CD14-positive monocyte (primary cell): Measurements from ENCODE around the gene ATXN1. TPM values are rescaled to one million over a fixed set of nuclear protein-coding genes. Genes with fewer than 3 reads are reported as not detected.

Experiments used
- DNase-seq, 3 donors: peaks; one replicate each; pipeline ENCODE4 v3.0.0-alpha.2; 2011 to 2022
- H2AFZ ChIP-seq: 2 replicates; pipeline ENCODE4 v1.6.0; 2012; ENCODE audit warnings: mild to moderate bottlenecking, low read depth, low read length, inconsistent platforms; ENCODE audit not compliant: insufficient read depth, poor library complexity, severe bottlenecking
- H3K27ac ChIP-seq, 2 donors: 1 replicate in 1 of 2; 2 replicates in 1 of 2; pipeline ENCODE4 v1.5.1; 2012 to 2013; ENCODE audit warnings: low read length in 2 of 2, control low read depth in 1 of 2, inconsistent platforms in 1 of 2, low read depth in 1 of 2, mild to moderate bottlenecking in 1 of 2
- H3K27me3 ChIP-seq, 2 donors: one replicate each; pipeline versions ENCODE4 v1.6.0 to v1.6.1; 2011 to 2013; ENCODE audit warnings: low read length in 2 of 2; ENCODE audit not compliant: control insufficient read depth in 2 of 2, insufficient read depth in 2 of 2
- H3K36me3 ChIP-seq, 2 donors: replicated peaks in 1 of 2; 1 replicate in 1 of 2; 2 replicates in 1 of 2; pipeline versions ENCODE4 v1.5.1 to v1.6.1; 2012 to 2013; ENCODE audit warnings: low read length in 2 of 2, control low read depth in 1 of 2, inconsistent platforms in 1 of 2, mild to moderate bottlenecking in 1 of 2; ENCODE audit not compliant: insufficient read depth in 2 of 2, control insufficient read depth in 1 of 2
- H3K4me1 ChIP-seq, 2 donors: 1 replicate in 1 of 2; 2 replicates in 1 of 2; pipeline versions ENCODE4 v1.5.1 to v1.6.1; 2012 to 2013; ENCODE audit warnings: low read length in 2 of 2, control low read depth in 1 of 2, inconsistent platforms in 1 of 2, mild to moderate bottlenecking in 1 of 2, moderate library complexity in 1 of 2; ENCODE audit not compliant: insufficient read depth in 2 of 2, control insufficient read depth in 1 of 2
- H3K4me2 ChIP-seq: replicated peaks from 2 replicates; pipeline ENCODE3; 2012; ENCODE audit warnings: low read length, moderate library complexity, mild to moderate bottlenecking; ENCODE audit not compliant: poor library complexity, severe bottlenecking; ENCODE audit errors: extremely low read depth
- H3K4me3 ChIP-seq, 3 experiments: fragments of 200-600 bp in 1 of 3; sonication (generic) in 1 of 3; replicated peaks in 1 of 3; 1 replicate in 2 of 3; 2 replicates in 1 of 3; pipeline ENCODE4 v1.5.1; 2011 to 2013; ENCODE audit warnings: low read length in 3 of 3, mild to moderate bottlenecking in 3 of 3, control low read depth in 2 of 3, low read depth in 2 of 3, inconsistent platforms in 1 of 3, moderate library complexity in 1 of 3
- H3K79me2 ChIP-seq: 2 replicates; pipeline ENCODE4 v1.6.0; 2012; ENCODE audit warnings: mild to moderate bottlenecking, control low read depth, inconsistent platforms, low read length, moderate library complexity; ENCODE audit not compliant: insufficient read depth
- H3K9ac ChIP-seq: 2 replicates; pipeline ENCODE4 v1.6.0; 2017; ENCODE audit warnings: low read length, mild to moderate bottlenecking; ENCODE audit not compliant: insufficient read depth, poor library complexity, severe bottlenecking
- H3K9me3 ChIP-seq, 2 donors: replicated peaks in 1 of 2; 1 replicate in 1 of 2; 2 replicates in 1 of 2; pipeline versions ENCODE4 v1.5.1 to v1.6.1; 2012 to 2013; ENCODE audit warnings: low read length in 2 of 2, control low read depth in 1 of 2; ENCODE audit not compliant: control insufficient read depth in 1 of 2, insufficient read depth in 1 of 2
- H4K20me1 ChIP-seq: 2 replicates; pipeline ENCODE4 v1.6.0; 2012; ENCODE audit warnings: mild to moderate bottlenecking, low read length, control low read depth, moderate library complexity; ENCODE audit not compliant: insufficient read depth
- H3K27ac Mint-ChIP-seq, 7 donors: one replicate each; pipeline ENCODE4 v1.8.0; 2020; ENCODE audit warnings: mild to moderate bottlenecking in 7 of 7, mixed read lengths in 7 of 7, moderate library complexity in 6 of 7, inconsistent platforms in 2 of 7
- H3K27me3 Mint-ChIP-seq, 3 donors: one replicate each; pipeline ENCODE4 v1.8.0; 2021 to 2022; ENCODE audit warnings: low read depth in 3 of 3, mild to moderate bottlenecking in 3 of 3, mixed read lengths in 3 of 3, moderate library complexity in 3 of 3, inconsistent platforms in 1 of 3
- H3K36me3 Mint-ChIP-seq, 2 donors: one replicate each; pipeline ENCODE4 v1.8.0; 2020; ENCODE audit warnings: mixed read lengths in 2 of 2, inconsistent platforms in 1 of 2, mild to moderate bottlenecking in 1 of 2
- H3K4me1 Mint-ChIP-seq: one replicate; pipeline ENCODE4 v1.8.0; 2020; ENCODE audit warnings: mild to moderate bottlenecking, mixed read lengths
- H3K4me3 Mint-ChIP-seq, 2 donors: one replicate each; pipeline ENCODE4 v1.8.0; 2020; ENCODE audit warnings: mild to moderate bottlenecking in 2 of 2, mixed read lengths in 2 of 2, moderate library complexity in 1 of 2
- H3K9me3 Mint-ChIP-seq, 7 donors: one replicate each; pipeline ENCODE4 v1.8.0; 2020 to 2022; ENCODE audit warnings: mixed read lengths in 7 of 7, mild to moderate bottlenecking in 6 of 7, moderate library complexity in 6 of 7, inconsistent platforms in 2 of 7
- WGBS: methylation state at CpG from one replicate; pipeline ENCODE4 v1.1.5; 2013; ENCODE audit warnings: missing lambda C conversion rate; ENCODE audit not compliant: insufficient coverage; 5-methylcytosine and 5-hydroxymethylcytosine counted together
- intact Hi-C, 2 donors: fragments of 100-400 bp; cut with micrococcal nuclease; formaldehyde crosslinking; loops; one replicate each; pipeline versions ENCODE4 v1.15.0 to v1.15.1; 2023
- polyA plus RNA-seq, 3 donors: library from polyadenylated mRNA; depleted of rRNA in 1 of 3; unstranded in 2 of 3; stranded (reverse) in 1 of 3; fragments of 300-500 nt in 2 of 3; fragments of >200 nt in 1 of 3; fragmentation: Illumina TruSeq in 2 of 3; gene quantifications; 1 replicate in 2 of 3; 2 replicates in 1 of 3; pipeline ENCODE4 v1.2.3, GENCODE V29; 2012 to 2021
- TF ChIP-seq, protein P1 (sequence below): fragments of 200-600 bp; IDR thresholded peaks from one replicate; pipeline ENCODE4 v1.8.0; 2022; ENCODE audit warnings: antibody characterized with exemption, mild to moderate bottlenecking

Gene ATXN1
- polyA plus RNA-seq, 3 donors, result 8.8 to 19.1 (median 10.9) TPM

DNA sequence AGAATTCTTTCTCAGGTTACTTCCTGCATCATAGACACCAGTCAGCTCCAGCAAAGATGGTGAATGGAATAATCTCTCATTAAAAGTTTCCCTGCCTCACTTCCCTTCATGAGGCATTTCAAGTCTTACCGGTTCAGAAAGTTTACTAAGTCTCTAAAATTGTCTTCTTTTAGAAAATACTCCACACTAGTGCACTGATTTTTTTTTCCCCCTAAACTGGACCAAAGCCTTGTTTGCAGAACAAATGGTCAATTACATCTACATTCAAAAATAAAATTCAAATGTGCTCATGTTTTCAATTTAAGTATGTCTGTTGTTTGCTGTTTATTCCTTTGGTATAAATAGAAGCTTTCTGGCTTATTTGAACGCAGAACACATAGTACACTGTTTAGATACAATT lies 411.7 kb downstream of the ATXN1 start:
- H3K4me3 Mint-ChIP-seq, result no peak overlapping the region
- H3K9me3 Mint-ChIP-seq, result peaks cover 0 to 3% (median 0%) of the 10 kb centered on the region in 7 donors
- no peak overlapping the region for H3K27ac Mint-ChIP-seq
- peaks cover 0 to 2% (median 0%) of the 10 kb centered on the region in 3 donors for H3K27me3 Mint-ChIP-seq
- no peak overlapping the region for H3K9ac ChIP-seq
- peaks cover 0 to 2% of the 10 kb centered on the region in 2 donors for H3K36me3 ChIP-seq
- H3K79me2 ChIP-seq, result no peaks in the 10 kb centered on the region
- no peaks in the 10 kb centered on the region for H3K4me1 ChIP-seq
- no peak overlapping the region for H2AFZ ChIP-seq
- peaks cover 7% of the 10 kb centered on the region for H4K20me1 ChIP-seq
- peaks cover 6 to 19% of the 10 kb centered on the region in 2 donors for H3K36me3 Mint-ChIP-seq
- no peak for DNase-seq
- no peak overlapping the region for H3K4me3 ChIP-seq
- no peak overlapping the region for H3K27ac ChIP-seq
- intact Hi-C loops, result no loop called here
- TF ChIP-seq, protein P1, sequence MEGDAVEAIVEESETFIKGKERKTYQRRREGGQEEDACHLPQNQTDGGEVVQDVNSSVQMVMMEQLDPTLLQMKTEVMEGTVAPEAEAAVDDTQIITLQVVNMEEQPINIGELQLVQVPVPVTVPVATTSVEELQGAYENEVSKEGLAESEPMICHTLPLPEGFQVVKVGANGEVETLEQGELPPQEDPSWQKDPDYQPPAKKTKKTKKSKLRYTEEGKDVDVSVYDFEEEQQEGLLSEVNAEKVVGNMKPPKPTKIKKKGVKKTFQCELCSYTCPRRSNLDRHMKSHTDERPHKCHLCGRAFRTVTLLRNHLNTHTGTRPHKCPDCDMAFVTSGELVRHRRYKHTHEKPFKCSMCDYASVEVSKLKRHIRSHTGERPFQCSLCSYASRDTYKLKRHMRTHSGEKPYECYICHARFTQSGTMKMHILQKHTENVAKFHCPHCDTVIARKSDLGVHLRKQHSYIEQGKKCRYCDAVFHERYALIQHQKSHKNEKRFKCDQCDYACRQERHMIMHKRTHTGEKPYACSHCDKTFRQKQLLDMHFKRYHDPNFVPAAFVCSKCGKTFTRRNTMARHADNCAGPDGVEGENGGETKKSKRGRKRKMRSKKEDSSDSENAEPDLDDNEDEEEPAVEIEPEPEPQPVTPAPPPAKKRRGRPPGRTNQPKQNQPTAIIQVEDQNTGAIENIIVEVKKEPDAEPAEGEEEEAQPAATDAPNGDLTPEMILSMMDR, result no peak
- H3K4me1 Mint-ChIP-seq, result peaks cover 2% of the 10 kb centered on the region
- 100% methylated on average over 1 of the region's 2 CpGs for WGBS
- no peaks in the 10 kb centered on the region for H3K9me3 ChIP-seq
- no peak overlapping the region for H3K4me2 ChIP-seq
- H3K27me3 ChIP-seq, result no peaks in the 10 kb centered on the region

DNA sequence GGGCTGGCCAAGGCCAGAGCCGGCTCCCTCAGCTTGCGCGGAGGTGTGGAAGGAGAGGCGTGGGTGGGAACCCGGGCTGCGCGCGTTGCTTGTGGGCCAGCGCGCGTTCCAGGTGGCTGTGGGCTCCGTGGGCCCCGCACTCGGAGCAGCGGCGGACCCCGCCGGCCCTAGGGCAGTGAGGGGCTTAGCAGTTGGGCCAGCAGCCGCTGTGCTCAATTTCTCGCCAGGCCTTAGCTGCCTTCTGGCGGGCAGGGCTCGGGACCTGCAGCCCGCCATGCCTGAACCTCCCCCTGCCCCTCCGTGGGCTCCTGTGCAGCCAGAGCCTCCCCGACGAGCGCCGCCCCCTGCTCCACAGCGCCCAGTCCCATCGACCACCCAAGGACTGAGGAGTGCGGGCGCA lies 414.4 kb downstream of the ATXN1 start:
- Histone ChIP-seq H4K20me1 (peaks cover 11% of the 10 kb centered on the region), H3K79me2 (no peaks in the 10 kb centered on the region), H3K4me2 (no peak overlapping the region), H3K36me3 (peaks cover 0 to 2% of the 10 kb centered on the region in 2 donors), H3K4me1 (peaks cover 10% of the 10 kb centered on the region in 2 donors), H3K27me3 (no peaks in the 10 kb centered on the region), H3K27ac (no peak overlapping the region), H2AFZ (no peak overlapping the region), H3K9ac (no peak overlapping the region), H3K9me3 (no peaks in the 10 kb centered on the region), H3K4me3 (no peak overlapping the region)
- TF ChIP-seq, protein P1, result no peak
- WGBS, result 99% methylated on average over 29 of the region's 32 CpGs
- Mint-ChIP-seq H3K4me1 (peaks cover 9% of the 10 kb centered on the region), H3K27ac (no peak overlapping the region), H3K9me3 (peaks cover 0 to 3% (median 0%) of the 10 kb centered on the region in 7 donors), H3K27me3 (peaks cover 0 to 2% (median 0%) of the 10 kb centered on the region in 3 donors), H3K36me3 (peaks cover 6 to 26% of the 10 kb centered on the region in 2 donors), H3K4me3 (no peak overlapping the region)
- intact Hi-C loops, result no loop called here
- DNase-seq, result no peak
